A549 treated with CpdA at 1 μM for 4 hours (cell line): ENCODE measurements around the gene ROBO3. TPM values are rescaled to one million over a fixed set of nuclear protein-coding genes. Genes with fewer than 3 reads are reported as not detected.

Experiments
- total RNA-seq: library from RNA; stranded (reverse); fragments of 200-300 nt; extraction: Qiagen RNA extraction; gene quantifications from 5 replicates; pipeline ENCODE4 v1.2.3, GENCODE V29; 2022; ENCODE audit warnings: low read depth

The ROBO3 gene
- total RNA-seq: 1.5 to 4.0 TPM (median 2.7 TPM) in 5 replicates

DNA sequence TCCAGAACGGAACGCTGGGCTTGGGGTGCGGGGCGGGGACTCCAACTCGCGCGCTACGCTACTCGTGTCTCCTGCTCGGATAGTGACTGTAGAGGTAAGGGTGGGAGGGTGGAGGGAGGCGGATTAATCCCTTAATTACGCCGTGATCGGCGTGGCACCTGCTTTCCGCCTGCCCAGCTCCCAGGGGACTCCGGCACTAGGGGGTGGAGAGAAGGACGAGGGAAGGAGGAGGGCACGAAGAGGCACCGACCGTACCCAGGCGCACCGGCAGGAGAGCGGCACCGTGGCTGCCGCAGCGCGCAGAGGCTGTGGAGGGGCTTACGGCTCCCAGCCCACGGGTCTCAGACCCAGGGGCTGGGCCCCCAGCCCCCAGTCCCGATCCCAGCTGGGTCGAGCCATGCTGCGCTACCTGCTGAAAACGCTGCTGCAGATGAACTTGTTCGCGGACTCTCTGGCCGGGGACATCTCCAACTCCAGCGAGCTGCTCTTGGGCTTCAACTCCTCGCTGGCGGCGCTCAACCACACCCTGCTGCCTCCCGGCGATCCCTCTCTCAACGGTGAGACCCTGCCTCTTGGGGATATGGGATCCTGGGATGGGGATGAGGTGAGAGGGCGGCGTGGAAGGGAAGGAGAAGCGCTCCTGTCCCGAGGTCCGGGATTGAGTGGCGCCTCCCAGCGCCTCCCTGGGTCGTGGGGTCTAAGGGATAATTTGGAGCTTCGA is at the start of gene ROBO3:
TSS of gene ROBO3 (plus strand) at position 252 of the 721 bp plus-strand sequence. CDS start at position 398, 146 bp downstream.

GRCh38 chr11:124897674-124898262 is 32.5 kb downstream of the ROBO3 start, which contains the start of gene ROBO4:
TSS of gene ROBO4 (minus strand) at chr11:124897865. CDS start at chr11:124897795, 70 bp downstream.

DNA sequence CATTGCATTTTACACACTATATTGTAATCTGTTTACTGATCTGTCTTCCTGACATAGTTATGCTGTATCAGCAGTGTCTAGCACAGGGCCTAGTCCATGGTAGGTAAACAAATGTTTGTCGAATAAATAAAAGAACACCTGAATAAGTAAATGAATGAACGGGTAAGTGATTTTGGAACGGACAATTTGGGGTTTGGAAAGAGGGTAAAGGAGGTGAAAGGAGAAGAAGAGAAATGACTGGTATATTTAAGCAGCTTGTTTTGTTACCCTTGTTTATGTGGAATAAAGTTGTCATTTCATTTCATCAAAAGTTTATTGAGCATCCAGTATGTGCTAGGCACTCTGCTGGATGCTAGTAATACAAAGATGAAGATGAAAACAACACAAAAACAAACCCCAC is 53.7 kb downstream of the ROBO3 start, which contains the start of gene HEPN1:
TSS of gene HEPN1 (plus strand) at position 301 of the 400 bp plus-strand sequence.

Other genes with a start within 250 kb of the ROBO3 start
- gene TBRG1, start 242.6 kb upstream of the ROBO3 start, total RNA-seq: 17.0 to 20.4 TPM (median 17.5 TPM) in 5 replicates
- gene SIAE, start 191.7 kb upstream of the ROBO3 start, total RNA-seq: 13.4 to 14.9 TPM (median 14.2 TPM) in 5 replicates
- 16.5 to 34.0 TPM (median 18.5 TPM) in 5 replicates for gene SPA17, start 191.5 kb upstream of the ROBO3 start, total RNA-seq
- gene NRGN, start 125.5 kb upstream of the ROBO3 start, total RNA-seq: 5.5 to 11.1 TPM (median 10.7 TPM) in 5 replicates
- gene VSIG2, start 113.2 kb upstream of the ROBO3 start, total RNA-seq: not detected in 5 replicates
- 7.5 to 12.4 TPM (median 10.6 TPM) in 5 replicates for gene ESAM, start 103.1 kb upstream of the ROBO3 start, total RNA-seq
- gene MSANTD2, start 65.0 kb upstream of the ROBO3 start, total RNA-seq: 4.4 to 6.0 TPM (median 5.5 TPM) in 5 replicates
- not detected in 5 replicates for gene ROBO4, start 32.4 kb downstream of the ROBO3 start, total RNA-seq
- not detected in 5 replicates for gene HEPN1, start 53.8 kb downstream of the ROBO3 start, total RNA-seq
- gene HEPACAM, start 70.6 kb downstream of the ROBO3 start, total RNA-seq: not detected in 5 replicates
- gene CCDC15, start 88.8 kb downstream of the ROBO3 start, total RNA-seq: 0.45 to 0.72 TPM (median 0.54 TPM) in 5 replicates
- 0.07 to 0.15 TPM (median 0.11 TPM) in 4 of 5 replicates, not detected in the other for gene SLC37A2, start 197.9 kb downstream of the ROBO3 start, total RNA-seq
- gene TMEM218, start 246.2 kb downstream of the ROBO3 start, total RNA-seq: 21.3 to 25.8 TPM (median 24.2 TPM) in 5 replicates